ENCODE data around the gene GPX1.

DNA sequence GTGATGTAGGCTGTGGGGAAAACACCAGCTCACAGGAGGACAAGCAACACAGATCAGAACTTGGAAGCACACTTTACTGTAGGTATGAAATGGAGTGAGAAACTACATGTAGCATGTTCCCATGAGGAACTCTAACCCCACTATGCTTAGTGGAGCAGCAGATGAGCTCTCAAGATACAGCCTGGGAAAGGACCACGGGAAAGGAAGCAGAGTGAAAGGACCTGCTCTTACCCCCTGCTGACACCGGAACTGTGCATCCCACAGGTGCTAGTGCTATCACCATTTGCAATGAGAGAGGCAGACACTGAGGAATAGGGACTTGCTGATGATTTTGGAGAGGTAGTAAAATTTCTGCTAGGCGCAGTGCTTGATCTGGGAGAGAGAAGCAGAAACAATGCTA, 46.9 kb downstream of the GPX1 start:
- TF ChIP-seq POLR2A (IDR thresholded peaks at IDR 0.05; ENCODE audit: low read length) (no peak), GATA1 (IDR thresholded peaks at IDR 0.05; ENCODE audit: low read depth, low read length) (no peak)
